Right lobe of liver (tissue), 4 donors: ENCODE measurements around the gene NLN.

Experiments
- POLR2A ChIP-seq: fragments of 450-650 bp; IDR thresholded peaks from one replicate; pipeline ENCODE4 v1.6.1; 2017; ENCODE audit warnings: antibody characterized with exemption, mild to moderate bottlenecking
- TF ChIP-seq, protein P1 (sequence below), 4 donors: fragments of 200-600 bp in 3 of 4; fragments of 450-650 bp in 1 of 4; IDR thresholded peaks; one replicate each; pipeline versions ENCODE4 v1.5.1 to v1.8.0; 2016 to 2022; ENCODE audit warnings: antibody characterized with exemption in 4 of 4, mild to moderate bottlenecking in 2 of 4
- donor health status: DM: no; HTN: no; CAD: no.
- donor health status: DM: no; HTN: no; CAD: no.
- donor health status: DM: no; HTN: yes; CAD: no.

DNA sequence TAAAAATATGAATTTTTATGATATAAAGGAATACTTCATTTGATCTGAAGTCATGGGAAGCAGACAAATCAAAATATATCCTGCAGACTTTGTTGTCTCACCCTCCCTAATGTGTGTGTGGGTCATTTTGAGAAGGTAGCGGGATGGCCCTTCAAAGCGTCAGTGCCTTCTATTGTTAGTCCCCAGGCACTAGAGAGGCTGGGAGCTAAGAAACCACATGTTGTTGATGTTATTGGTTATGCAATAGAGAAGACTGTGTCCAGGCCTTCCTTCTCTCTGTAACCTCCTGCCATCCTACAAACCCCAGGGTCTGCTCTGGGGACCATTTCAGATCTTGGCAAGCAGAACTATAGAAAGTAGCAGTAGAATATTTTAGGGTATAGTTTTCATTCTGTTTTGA lies 94.7 kb downstream of the NLN start:
- TF ChIP-seq, protein P1, sequence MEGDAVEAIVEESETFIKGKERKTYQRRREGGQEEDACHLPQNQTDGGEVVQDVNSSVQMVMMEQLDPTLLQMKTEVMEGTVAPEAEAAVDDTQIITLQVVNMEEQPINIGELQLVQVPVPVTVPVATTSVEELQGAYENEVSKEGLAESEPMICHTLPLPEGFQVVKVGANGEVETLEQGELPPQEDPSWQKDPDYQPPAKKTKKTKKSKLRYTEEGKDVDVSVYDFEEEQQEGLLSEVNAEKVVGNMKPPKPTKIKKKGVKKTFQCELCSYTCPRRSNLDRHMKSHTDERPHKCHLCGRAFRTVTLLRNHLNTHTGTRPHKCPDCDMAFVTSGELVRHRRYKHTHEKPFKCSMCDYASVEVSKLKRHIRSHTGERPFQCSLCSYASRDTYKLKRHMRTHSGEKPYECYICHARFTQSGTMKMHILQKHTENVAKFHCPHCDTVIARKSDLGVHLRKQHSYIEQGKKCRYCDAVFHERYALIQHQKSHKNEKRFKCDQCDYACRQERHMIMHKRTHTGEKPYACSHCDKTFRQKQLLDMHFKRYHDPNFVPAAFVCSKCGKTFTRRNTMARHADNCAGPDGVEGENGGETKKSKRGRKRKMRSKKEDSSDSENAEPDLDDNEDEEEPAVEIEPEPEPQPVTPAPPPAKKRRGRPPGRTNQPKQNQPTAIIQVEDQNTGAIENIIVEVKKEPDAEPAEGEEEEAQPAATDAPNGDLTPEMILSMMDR (IDR thresholded peaks at IDR 0.05): no peak
- TF ChIP-seq POLR2A: no peak
